Middle frontal gyrus (tissue), 1 donor: ENCODE data around the gene INO80B.
"Not testable (repeated sequence)": the region's sequence is repeated elsewhere in the genome, so short reads cannot be mapped to it uniquely, and the experiment has no call there.

Source experiments
- DNase-seq: peaks from one replicate; pipeline ENCODE4 v3.0.0-alpha.2; 2015; ENCODE audit warnings: low spot score; ENCODE audit errors: extremely low spot score

INO80B gene

GRCh38 chr2:74425523-74425922 lies 29.4 kb upstream of the INO80B start:
- no peak for DNase-seq

- no peak for DNase-seq
Observed at GRCh38 chr2:74426181-74426758, 28.6 kb upstream of the INO80B start.

GRCh38 chr2:74427551-74427950 lies 27.3 kb upstream of the INO80B start:
- DNase-seq = no peak

DNA sequence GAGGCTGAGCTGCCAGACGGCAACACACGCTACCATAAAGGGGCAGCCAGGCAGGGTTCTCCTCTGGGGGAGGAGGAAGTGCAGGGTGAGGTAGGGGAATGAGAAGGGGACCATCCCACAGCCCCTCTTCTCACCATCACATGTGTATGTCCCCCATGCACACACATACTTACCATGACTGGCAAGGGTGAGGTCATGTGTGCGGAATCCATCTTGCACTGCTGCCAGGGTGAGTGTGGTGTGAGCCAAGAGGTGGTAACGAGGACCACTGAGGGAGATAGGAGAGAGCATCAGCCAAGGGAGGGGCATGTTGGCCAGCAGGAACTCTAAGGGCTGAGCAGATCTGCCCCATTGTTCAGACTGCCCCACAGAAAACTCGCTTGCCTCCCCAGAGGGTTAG lies 26.2 kb upstream of the INO80B start:
- DNase-seq = no peak

DNA sequence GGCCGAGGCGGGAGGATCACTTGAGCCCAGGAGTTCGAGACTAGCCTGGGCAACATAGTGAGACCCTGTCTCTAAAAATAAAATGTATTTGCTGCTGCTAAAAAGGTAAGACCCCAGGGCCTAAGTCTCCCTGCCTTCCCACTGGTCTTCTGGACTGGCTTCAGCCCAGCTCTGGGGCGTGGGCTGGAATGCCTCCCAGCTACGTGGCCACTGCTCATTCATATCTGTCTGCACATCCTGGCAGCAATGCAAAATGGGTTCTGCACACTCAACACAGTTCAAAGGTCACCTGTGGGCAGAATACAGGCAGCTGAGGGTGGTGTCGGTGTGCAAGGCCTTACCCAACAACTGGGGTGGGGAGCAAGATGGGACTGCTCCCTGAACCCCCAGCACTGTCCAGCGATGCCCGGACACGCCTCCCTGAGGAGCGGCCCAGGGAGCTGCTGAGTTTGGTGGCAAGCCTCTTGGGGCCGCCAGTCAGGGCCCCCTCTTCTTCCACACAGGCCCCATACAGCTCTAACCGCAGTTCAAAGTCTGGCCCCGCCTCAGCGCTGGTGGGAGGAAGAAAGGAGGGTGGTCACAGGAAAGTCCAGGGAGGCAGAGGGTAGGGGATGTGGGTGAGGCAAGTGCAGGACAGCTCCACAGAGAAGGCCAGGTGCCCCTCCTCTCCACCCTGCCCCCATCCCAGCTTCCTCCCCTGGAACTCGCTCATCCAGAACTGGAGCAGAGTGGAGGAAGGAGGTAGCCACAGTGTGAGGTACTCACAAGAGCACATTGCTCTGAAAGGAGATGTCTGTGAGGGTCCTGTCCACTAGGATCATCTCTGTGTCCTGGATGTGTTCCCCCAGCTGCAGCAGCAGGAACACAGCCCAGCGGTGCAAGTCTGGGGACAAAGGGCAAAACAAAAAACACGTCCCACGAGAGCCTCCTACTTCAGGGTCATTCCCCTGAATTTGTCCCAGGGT lies 25.1 kb upstream of the INO80B start:
- no peak for DNase-seq

DNA sequence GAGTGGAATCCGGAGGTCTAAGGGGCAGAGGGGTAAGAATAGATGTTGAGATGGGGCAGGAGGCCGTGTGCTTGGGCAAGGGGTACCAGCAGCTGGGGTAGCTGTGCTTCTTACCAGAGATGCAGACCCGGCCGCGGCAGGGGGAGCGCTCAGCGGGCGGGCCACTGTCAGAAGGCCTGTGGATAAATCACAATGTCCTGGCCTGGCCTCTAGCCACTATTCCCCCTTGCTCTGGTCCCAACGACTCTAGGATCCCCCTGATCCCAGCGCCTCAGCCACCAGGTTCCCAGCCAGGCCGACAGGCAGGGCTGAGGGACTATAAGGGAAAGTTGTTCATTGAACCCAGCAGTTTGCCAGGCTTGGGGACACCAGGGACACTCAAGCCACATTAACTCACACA lies 24.4 kb upstream of the INO80B start:
- DNase-seq = no peak

GRCh38 chr2:74436111-74436805 lies 18.6 kb upstream of the INO80B start:
- no peak for DNase-seq

GRCh38 chr2:74436848-74437695 lies 17.8 kb upstream of the INO80B start:
- no peak for DNase-seq

GRCh38 chr2:74438248-74438647 lies 16.6 kb upstream of the INO80B start:
- DNase-seq = no peak

- no peak for DNase-seq
Observed at GRCh38 chr2:74439373-74439772, 15.5 kb upstream of the INO80B start.

DNA sequence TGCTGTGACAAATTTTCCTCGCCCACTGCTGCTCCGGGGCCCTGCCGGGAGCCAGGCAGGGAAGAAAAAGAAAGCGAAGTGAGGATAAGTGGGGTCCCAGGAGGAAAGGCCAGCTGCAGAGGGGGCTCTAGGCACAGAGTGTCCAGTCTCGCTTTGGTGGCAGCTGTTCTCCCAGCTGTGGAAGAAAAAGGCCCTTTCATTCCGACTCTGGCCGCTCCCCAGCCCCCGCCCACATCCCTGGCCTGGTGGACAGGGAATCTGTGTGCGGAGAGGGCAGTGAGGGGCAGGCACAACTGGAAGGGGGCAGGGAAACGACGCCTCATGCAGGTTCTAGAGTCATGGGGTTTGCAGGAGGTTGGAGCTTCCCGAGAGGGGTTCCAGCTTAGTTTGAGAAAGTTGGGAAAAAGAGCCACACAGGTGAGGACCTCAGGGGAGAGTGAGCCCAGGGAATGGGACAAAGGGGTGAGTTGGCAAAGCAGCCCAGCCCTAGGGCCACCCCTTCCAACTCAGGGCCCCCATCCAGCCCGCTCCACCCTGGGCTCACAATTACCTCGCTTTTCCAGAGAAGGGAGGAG lies 15.0 kb upstream of the INO80B start:
- peak; percentile 76 for DNase-seq

DNA sequence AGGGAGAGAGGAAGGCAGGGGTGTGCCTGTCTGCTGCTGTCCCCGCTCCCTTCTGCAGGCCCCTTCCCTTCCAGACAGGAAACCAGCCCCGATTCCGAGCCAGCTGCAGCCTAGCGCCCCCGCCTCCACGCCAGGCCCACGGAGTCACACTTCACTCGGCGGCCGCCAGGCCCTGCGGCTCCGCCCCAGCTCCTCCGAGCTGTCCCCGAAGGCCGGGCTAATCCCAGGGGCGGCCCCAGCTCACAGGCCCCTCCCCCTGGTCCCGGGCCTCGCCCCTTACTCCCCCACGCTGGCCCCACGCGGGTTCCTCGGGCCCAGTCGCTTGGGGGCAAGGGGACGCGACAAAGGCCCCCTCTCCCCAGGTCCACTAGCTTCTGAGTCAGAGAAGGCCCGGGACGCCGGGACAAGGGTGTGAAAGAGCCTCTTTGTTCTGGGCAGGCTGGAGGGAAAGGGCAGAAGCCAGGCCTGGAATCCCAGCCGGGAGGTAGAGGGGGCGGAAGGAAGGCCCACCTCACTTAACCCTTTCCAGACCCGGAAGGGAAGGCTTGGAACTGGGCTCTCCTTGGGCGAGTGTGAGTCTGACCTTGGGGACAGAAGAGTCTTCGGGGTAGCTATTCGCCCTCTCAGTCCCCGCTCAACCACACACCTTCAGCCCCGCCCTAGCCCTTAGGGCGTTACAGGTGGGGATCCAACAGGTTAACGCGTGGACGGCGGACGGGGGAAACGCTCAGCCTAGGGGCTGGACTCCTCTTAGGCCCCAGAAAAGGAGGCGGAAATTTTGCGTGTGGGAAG lies 14.3 kb upstream of the INO80B start:
- peak; percentile 58 for DNase-seq

GRCh38 chr2:74441170-74441689 lies 13.7 kb upstream of the INO80B start:
- no peak for DNase-seq

- DNase-seq = no peak
Observed at GRCh38 chr2:74441690-74442482, 13.0 kb upstream of the INO80B start, which contains the start of gene RTKN. Gene RTKN (minus strand): TSS chr2:74441937. CDS start chr2:74441816, 121 bp downstream.

GRCh38 chr2:74442483-74443297 lies 12.2 kb upstream of the INO80B start:
- not testable (repeated sequence) for DNase-seq

DNA sequence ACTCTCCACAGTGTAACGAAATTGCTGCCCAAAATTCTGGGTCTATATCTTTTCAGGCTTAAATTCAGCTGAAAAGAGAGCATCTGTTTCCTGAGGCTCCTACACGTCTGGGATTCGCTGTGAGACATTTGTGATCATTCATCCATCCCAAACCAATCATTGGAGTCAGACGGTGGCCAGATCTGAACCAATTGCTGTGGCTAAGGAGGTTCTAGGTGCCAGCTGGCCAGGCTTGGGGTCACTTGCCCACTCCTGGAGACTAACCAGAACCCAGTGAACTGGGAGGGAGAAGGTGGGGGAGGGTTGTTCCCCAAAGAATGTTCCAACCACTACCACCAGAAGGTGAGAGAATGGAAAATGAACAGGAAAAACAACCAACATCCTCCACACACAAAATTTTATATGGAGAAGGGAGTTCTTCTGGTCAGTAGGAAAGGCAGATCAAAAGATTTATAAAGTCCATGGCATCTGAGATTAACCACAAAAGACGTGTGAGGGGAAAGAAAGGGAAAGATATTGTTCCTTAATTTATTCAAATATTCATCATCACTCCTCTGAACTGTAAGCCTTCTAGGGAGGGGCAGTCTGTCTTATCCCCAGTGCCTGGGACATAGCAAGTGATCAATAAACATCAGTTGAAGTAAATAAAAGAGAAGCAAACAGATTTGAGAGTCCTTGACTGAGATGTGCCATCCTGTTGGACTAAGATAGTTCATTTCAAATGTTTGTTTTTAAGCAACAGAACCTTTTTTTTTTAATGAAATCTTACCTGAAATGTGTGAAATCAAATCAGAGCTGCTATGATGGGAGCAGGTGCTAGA lies 10.2 kb upstream of the INO80B start:
- DNase-seq = no peak
